Gastrocnemius medialis (tissue), 4 donors: ENCODE measurements around the gene UBE4B.

Experiments used
- CTCF ChIP-seq, 5 experiments: fragments of 450-650 bp in 3 of 5; fragments of 200-600 bp in 2 of 5; sonication (generic) in 2 of 5; IDR thresholded peaks in 4 of 5; conservative IDR thresholded peaks in 1 of 5; 1 replicate in 4 of 5; 2 replicates in 1 of 5; pipeline ENCODE4 v1.5.1; 2016 to 2019; ENCODE audit warnings: antibody characterized with exemption in 5 of 5, mild to moderate bottlenecking in 3 of 5, moderate library complexity in 3 of 5
- POLR2A ChIP-seq, 2 donors: fragments of 450-650 bp; IDR thresholded peaks; one replicate each; pipeline ENCODE4 v1.6.1; 2017; ENCODE audit warnings: antibody characterized with exemption in 2 of 2, mild to moderate bottlenecking in 2 of 2, moderate library complexity in 2 of 2

GRCh38 chr1:10185759-10186158, 153.0 kb downstream of the UBE4B start:
- TF ChIP-seq POLR2A (IDR thresholded peaks at IDR 0.05) (no peak), CTCF (IDR thresholded peaks at IDR 0.05 in 4 of 5, conservative IDR thresholded peaks at IDR 0.05 in 1 of 5) (no peak)
